ENCODE results near the gene TRAIP. TPM values are rescaled to one million over a fixed set of nuclear protein-coding genes. Genes with fewer than 3 reads are reported as not detected.
"Not testable (repeated sequence)": the region's sequence is repeated elsewhere in the genome, so short reads cannot be mapped to it uniquely, and the experiment has no call there.

TRAIP gene
- polyA plus RNA-seq, 12 donors = 3.2 to 9.0 (median 5.0) TPM; not detected in 2

DNA sequence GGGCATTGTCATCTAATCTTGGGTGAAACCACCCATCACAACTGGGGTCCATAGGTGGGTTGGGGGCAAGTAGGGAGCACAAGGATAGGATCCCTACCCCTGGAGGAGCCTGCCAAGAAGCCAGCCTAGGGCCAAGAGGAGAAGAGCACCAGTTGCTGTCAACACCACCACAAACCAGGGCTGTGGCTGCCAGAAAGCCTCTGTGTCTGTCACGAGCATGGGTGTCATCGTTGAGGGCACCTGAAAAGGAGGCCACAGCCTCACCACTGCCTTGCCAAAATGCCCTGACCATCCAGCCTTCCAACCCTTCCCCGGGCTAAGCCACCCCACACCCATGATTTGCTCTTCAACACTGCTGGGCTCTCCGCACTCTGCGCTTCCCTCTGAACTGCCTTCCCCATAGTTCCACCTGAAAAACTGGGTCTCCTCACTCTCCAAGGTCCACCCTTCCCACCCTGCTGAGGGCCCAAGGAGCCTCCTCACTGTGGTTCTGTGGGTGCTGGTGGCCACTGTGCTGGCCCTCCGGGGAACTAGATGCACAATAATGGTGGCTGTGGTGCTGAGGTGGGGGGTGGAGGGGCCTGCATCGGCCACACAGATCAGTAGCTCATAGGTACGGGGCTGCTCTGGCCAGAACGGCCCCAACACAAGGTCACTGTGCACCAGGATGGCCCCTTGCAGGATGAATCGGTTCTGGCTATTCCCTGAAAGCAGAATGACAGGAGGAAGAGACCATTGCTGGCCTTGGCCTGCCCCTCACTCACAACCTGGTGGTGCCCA is 63.8 kb downstream of the TRAIP start:
- no peak for DNase-seq

DNA sequence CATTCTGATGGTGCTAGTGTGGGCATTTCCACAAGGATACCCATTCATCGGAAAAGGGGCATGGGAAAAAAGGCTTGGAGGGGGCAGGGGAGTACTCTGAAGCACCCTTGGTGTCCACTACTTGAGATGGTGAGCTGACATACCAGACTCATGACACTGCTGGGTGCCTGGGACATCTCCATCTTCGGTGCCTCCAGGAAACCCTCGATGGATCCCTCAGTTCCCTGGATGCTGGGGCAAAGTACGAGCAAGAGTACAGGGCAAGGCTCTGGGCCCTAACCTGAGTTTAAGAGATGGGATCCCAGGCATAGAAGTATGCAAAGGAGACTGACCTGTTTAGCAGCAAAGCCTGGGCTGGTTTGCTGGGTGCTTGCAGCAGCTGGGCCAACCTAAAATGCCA is 64.8 kb downstream of the TRAIP start:
- no peak for DNase-seq

DNA sequence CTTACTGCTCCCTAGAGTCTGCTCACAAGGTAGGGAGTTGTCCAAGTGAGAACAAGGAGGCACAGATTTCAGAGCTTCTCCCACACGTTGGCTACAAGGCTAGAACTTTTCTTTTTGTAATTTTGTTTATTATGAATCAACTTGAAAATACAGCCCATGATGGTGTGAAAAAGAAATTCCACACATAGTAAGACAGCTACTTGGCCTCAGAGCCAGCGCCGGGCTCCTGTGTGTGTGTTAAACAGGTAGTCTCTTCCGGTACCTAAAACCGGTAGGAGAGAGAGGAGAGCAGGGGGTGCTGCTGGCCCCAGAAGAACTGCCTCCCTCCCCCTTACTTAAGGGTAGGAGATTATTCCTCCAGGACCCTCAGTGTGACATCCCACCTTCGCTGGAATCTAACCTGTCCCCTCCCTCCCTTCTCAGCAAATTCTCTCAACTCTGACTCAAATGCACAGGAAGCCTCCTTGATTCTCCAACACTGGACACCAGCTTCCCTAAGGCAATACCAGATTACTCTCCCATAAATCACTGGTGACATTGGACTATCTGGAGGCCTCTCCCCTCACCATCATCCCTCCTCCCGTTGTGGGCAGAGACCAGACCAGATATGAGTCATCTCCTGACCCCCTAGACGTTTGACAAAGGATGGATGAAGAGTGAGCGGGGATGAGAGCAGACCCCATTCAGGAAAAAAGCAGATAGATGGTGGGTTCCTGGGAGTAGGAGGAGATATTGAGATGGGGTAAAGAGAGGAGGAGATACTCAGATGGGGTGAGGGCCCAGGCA is 65.5 kb downstream of the TRAIP start:
- no peak for DNase-seq

DNA sequence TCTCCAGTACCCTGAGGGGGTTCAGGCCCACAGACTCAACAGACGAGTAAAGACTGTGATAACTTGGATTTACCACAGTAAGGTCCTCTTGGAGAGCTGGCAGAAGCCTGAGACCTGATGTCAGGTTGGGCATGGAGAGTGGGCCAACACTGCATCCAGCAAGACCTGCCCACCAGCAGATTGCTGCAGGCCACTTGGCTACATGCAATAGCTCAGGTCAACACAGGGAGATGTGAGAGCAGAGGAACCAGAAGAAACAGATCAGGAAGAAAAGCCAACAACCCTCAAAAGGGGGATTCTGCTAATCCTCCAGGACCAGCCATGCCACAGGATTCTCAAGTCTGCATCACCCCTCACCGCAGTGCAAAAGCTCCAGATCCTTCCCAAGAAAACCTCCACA is 68.3 kb downstream of the TRAIP start:
- no peak for DNase-seq

DNA sequence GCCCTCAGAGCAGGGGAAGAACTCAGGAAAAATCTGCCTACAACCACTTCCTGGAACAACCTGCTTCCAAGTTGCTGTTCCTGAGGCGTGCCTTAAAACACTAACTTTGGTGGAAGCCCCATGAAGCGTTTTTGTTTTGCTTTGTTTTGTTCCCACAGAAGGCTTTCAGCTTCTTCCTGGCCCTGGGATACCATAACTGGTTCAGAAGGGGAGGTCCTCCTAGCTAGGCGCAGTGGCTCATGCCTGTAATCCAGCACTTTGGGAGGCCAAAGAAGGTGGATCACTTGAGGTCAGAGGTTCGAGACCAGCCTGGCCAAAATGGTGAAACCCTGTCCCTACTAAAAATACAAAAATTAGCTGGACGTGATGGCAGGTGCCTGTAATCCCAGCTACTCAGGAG is 68.8 kb downstream of the TRAIP start:
- no peak for DNase-seq

DNA sequence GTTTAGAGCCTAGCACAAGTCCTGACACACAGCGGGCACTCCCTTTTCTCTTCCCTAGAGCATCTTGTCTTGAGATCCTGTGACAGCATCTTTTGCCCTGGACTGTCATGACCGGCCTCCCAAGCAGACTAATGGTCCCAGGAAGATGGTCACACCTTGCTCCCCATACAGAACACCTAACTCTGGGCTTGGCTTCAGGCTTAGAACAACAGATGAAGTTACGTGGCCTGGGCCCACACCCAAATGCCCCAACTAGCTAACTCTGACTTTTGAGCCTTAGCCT is 69.2 kb downstream of the TRAIP start:
- DNase-seq = no peak

DNA sequence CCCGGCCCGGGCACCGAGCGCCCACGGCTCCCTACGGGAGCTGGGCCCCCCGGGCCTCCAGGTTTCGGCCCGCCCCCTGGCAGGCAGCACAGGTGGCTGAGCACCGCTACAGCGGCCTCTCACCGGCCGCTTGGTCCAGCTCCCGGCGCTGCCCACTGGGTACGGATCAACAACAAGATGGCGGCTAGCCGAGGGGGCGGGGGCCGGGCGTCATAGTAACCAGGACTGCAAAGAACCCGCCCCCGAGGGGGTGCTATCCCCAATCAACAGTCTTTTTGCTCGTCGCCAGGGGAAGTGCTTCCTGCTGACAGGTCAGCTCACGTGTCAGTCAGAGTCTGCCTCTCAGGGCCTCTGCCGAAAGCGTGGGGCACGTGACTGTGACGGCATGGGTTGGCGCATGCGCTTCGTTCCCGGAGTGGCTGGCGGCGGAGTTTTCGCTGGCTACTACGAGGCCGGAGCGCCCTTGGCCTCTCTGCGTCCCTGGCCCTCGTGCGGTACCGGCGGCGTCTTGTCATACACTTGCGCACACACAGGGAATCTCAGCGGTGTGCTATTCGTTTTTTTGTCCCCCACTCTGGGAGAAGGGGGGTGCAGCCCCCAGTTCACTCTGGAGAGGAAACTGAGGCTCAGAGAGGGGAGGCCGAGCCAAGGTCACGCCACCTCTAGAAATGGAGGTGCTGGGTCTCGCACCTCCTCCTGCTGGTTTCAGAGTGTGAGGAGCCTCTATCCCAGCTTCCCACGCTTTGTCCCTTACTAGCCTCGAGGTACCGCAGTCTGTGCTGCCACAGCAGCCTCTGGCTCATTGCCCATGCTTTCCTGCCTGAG is 69.8 kb downstream of the TRAIP start, which contains the start of gene IP6K1:
Gene IP6K1 (minus strand): TSS at position 186 of the 825 bp plus-strand sequence. CDS start 38,502 bp downstream, outside the sequence.
- peak; percentile 100 for DNase-seq

DNA sequence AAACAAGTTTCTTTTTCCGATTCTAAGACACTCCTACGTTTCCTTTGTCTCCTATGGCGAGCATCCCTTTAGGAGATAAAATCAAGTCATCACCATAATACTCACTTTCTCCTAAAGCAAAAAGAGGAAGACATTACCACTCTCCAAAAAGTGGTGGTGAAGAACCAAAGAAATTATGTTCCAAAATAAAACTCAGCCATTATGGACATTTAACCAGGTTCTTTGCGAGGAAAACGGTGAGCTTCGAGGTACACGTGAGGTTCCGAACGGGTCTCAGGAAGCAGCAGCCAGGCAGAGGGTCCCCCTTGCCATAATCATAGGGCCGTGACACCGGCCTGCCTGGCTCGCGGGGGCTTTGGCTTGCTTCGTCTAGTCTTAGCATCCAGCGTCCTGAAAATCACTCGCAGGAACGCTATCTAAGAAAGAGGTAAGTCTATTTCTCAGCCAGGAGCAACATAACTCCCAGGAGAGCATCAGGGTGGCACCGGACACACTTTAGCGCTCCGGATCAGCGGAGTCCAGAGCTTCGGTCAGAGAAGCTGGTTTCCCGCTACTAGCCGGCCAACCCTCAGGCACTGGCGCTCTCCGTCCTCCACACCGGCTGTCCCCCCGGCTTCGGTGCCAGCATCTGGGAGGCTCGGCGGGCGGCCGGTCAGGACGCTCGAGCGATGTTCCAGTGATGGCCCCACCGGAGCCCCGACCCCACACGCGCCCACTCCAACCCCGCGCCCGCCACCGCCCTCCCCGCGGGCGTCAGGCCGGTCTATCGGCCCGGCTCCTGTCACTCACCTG is 70.6 kb downstream of the TRAIP start:
- DNase-seq = peak; percentile 27

DNA sequence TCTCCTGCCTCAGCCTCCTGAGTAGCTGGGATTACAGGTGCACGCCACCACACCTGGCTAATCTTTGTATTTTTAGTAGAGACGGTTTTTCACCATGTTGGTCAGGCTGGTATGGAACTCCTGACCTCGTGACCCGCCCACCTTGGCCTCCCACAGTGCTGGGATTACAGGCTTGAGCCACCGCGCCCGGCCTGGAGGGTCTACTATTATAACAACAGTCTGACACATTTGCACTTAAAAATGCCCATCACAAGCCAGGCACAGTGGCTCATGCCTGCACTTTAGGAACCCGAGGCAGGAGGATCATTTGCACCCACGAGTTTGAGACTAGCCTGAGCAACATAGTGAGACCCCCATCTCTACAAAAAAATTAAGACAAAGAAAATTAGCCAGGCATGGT is 74.1 kb downstream of the TRAIP start:
- not testable (repeated sequence) for DNase-seq

DNA sequence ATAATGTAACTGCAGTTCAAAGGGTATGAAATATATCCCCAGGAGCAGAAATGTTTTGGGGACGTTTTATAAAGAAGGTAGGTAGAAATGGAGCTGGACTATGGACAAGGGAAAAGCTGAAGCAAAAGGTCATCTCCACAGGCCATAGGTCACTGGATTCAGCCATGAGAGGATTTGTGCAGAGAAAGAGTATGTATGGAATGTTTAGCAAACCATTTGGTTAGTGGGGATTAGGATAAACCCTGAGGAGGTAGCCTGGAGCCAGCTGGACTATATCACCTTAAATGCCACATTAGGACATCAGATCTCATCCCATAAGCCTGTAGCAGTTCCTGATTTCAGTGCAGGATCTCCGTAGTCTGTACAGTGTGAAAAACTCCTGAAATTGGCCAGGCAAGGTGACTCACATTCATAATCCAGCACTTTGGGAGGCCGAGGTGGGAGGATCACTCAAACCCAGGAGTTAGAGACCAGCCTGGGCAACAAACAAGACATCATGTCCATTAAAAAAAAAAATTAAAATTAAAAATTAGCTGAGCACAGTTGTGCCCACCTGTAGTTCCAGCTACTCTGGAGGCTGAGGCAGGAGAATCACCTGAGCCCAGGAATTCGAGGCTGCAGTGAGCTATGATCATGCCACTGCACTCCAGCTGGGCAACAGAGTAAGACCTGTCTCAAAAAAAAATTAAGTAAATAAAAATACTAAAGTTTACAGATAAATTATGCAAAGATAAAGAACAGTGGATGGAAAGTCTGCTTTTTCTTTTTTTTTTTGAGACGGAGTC is 74.8 kb downstream of the TRAIP start:
- no peak for DNase-seq

DNA sequence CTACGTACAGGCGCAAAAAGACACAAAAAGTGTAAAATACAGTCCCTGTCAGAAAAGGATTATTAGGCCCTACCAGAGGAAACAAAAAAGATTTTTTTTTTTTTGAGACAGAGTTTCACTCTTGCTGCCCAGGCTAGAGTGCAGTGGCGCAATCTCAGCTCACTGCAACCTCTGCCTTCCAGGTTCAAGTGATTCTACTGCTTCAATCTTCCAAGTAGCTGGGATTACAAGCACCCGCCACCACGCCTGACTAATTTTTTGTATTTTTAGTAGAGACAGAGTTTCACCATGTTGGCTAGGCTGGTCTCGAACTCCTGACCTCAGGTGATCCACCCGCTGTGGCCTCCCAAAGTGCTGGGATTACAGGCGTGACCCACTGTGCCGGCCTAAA is 75.4 kb downstream of the TRAIP start:
- DNase-seq = not testable (repeated sequence)

DNA sequence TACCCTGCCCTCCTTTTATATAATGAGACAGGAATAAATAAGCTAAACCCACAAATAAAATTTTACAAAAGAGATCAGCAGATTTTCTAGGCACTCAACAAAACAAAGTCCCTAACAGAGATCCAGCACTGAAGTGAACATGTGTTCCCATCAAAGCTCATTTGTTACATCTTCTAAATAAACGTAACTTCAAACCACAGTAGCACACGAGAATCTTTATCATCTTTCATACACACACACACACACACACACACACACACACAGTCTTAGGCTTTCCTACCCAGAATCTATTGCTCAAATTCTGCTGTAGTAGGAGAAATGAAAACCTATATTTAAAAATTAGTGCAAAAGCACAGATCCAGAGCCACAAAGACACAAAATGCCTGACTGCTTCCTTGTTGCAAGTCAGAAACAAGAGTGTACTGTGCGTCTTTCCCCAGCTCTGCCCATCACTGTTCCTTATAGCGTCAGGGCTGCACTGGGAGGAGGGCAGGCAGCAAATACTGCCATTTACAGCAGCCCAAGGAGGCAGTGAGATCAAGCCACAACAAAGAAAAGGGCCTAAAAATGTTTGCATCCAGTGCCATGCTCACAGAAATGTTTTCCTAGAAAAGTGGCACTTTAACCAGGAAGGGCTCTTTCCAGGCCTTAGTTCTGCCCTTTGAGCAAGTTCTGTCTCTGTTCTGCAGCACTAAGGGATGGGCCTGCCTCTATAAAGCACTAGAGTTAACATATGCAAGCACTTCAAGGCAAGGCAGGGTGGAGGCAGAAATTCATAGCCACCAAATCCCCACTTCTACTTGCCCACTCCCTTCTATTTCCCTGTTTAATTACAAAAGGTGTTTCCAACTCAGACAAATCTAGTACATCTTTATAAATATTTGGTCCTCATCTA is 76.0 kb downstream of the TRAIP start:
- DNase-seq = no peak

DNA sequence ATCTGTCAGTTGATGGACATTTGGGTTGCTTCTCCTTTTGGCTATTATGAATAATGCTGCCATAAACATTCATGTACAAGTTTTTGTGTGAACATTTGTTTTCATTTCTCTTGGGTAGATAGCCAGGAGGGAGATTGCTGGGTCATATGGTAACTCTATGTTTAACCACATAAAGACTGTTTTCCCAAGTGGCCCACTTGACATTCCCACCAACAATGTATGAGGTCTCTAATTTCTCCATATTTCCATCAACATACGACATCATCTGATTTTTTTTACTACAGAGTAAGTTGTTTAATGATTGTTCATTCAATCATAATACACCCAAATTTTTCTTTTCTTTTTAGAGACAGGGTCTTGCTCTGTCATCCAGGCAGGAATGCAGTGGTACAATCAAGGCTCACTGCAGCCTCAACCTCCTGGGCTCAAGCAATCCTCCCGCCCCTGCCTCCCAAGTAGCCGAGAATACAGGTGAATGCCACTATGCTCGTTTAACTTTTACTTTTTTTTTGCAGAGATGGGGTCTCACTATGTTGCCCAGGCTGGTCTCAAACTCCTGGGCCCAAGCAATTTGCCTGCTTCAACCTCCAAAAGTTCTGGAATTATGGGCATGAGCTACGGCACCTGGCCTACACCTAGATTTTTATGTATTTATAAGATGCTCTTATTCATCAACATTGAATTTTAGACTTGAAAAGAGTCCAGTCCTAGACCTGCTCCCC is 76.8 kb downstream of the TRAIP start:
- no peak for DNase-seq

Other genes starting within 250 kb of the TRAIP start
- gene APEH, start 182.2 kb downstream of the TRAIP start, polyA plus RNA-seq (ENCODE audit: insufficient read length in 12 of 12) = 10 to 100 TPM in 11 of 12 donors, not detected in 1; 46.6 to 86.0 (median 62.3) TPM
- gene MST1, start 167.1 kb downstream of the TRAIP start, polyA plus RNA-seq (ENCODE audit: insufficient read length in 12 of 12) = 10 to 100 TPM in 6 of 12 donors, 1 to 10 TPM in 5, not detected in 1; 3.8 to 63.5 (median 10.4) TPM
- gene RNF123, start 167.0 kb downstream of the TRAIP start, polyA plus RNA-seq (ENCODE audit: insufficient read length in 12 of 12) = 100 to 1,000 TPM in 1 of 12 donors, 10 to 100 TPM in 10, not detected in 1; 30.9 to 103 (median 40.4) TPM
- 1 to 10 TPM in 11 of 12 donors, not detected in 1; 1.2 to 6.1 (median 2.3) TPM for gene AMIGO3, start 136.9 kb downstream of the TRAIP start, polyA plus RNA-seq (ENCODE audit: insufficient read length in 12 of 12)
- gene GMPPB, start 132.6 kb downstream of the TRAIP start, polyA plus RNA-seq (ENCODE audit: insufficient read length in 12 of 12) = 10 to 100 TPM in 7 of 12 donors, 1 to 10 TPM in 4, not detected in 1; 7.9 to 11.8 (median 10.4) TPM
- 10 to 100 TPM in 11 of 12 donors, not detected in 1; 17.8 to 37.0 (median 25.4) TPM for gene IP6K1, start 70.0 kb downstream of the TRAIP start, polyA plus RNA-seq (ENCODE audit: insufficient read length in 12 of 12)
- under 1 TPM in 3 of 12 donors, not detected in 9; 0.10 to 0.32 (median 0.16) TPM for gene CDHR4, start 56.7 kb downstream of the TRAIP start, polyA plus RNA-seq (ENCODE audit: insufficient read length in 12 of 12)
- 10 to 100 TPM in 5 of 12 donors, 1 to 10 TPM in 6, not detected in 1; 4.5 to 19.0 (median 8.8) TPM for gene INKA1, start 53.3 kb downstream of the TRAIP start, polyA plus RNA-seq (ENCODE audit: insufficient read length in 12 of 12)
- 10 to 100 TPM in 11 of 12 donors, not detected in 1; 15.0 to 33.7 (median 19.2) TPM for gene UBA7, start 42.6 kb downstream of the TRAIP start, polyA plus RNA-seq (ENCODE audit: insufficient read length in 12 of 12)
- under 1 TPM in 10 of 12 donors, not detected in 2; 0.13 to 0.77 (median 0.37) TPM for gene CAMKV, start 13.3 kb upstream of the TRAIP start, polyA plus RNA-seq (ENCODE audit: insufficient read length in 12 of 12)
- 10 to 100 TPM in 1 of 12 donors, 1 to 10 TPM in 9, under 1 TPM in 1, not detected in 1; 0.98 to 12.4 (median 2.3) TPM for gene MST1R, start 47.3 kb upstream of the TRAIP start, polyA plus RNA-seq (ENCODE audit: insufficient read length in 12 of 12)
- gene MON1A, start 73.2 kb upstream of the TRAIP start, polyA plus RNA-seq (ENCODE audit: insufficient read length in 12 of 12) = 10 to 100 TPM in 1 of 12 donors, 1 to 10 TPM in 9, not detected in 2; 4.7 to 10.3 (median 5.7) TPM
- 100 to 1,000 TPM in 3 of 12 donors, 10 to 100 TPM in 8, not detected in 1; 53.3 to 148 (median 76.8) TPM for gene RBM6, start 83.6 kb upstream of the TRAIP start, polyA plus RNA-seq (ENCODE audit: insufficient read length in 12 of 12)
- 100 to 1,000 TPM in 11 of 12 donors, not detected in 1; 122 to 278 (median 156) TPM for gene RBM5, start 232.4 kb upstream of the TRAIP start, polyA plus RNA-seq (ENCODE audit: insufficient read length in 12 of 12)

Data from muscle of arm (tissue), 12 donors.